Iris pigment epithelial cell (primary cell): ENCODE results near the gene PLEKHG4.

Source experiments
- DNase-seq: peaks from one replicate; pipeline ENCODE4 v3.0.0-alpha.2; 2011; ENCODE audit warnings: low read depth

Gene PLEKHG4

DNA sequence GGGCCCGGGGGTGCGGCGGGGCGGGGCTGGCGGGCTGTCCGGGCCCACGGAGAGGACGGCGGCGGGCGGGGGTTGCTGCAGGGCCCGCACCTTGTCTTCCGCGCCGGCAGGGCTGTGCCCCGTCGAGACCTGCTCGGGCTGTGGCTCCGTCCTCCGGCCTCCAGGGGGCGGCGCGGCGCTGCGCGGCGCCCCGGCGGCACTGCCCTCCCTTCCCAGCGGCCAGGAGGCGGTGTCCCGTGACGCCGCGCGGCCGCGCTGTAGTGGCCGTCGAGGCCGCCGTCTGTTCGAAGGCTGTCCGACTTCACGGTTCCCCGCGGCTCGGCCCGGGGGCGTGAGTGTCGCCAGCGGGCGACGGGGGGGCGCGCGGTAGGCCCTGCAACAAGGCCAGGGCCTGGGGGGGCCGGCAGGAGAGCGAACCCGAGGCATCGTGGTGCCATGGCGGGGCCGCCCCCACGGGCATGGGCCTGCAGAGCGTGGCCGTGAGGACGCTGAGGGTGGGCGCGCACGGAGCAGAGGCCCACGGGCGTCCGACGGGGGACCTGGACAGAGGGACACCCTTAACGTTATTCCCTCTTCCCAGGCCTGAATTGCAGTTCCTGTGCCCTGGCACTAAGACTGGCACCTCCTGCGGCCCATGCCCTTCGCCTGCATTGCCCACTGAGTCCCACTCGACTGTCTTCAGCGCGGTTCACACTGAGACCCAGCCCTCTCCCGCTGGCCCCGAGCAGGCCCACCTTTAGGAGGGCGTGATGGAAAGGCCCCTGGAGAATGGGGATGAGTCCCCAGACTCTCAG lies at the start of gene PLEKHG4:
PLEKHG4 (plus strand) TSS at position 237 of the 794 bp plus-strand sequence; CDS start at position 750, 513 bp downstream.
- peak; percentile 62 for DNase-seq

DNA sequence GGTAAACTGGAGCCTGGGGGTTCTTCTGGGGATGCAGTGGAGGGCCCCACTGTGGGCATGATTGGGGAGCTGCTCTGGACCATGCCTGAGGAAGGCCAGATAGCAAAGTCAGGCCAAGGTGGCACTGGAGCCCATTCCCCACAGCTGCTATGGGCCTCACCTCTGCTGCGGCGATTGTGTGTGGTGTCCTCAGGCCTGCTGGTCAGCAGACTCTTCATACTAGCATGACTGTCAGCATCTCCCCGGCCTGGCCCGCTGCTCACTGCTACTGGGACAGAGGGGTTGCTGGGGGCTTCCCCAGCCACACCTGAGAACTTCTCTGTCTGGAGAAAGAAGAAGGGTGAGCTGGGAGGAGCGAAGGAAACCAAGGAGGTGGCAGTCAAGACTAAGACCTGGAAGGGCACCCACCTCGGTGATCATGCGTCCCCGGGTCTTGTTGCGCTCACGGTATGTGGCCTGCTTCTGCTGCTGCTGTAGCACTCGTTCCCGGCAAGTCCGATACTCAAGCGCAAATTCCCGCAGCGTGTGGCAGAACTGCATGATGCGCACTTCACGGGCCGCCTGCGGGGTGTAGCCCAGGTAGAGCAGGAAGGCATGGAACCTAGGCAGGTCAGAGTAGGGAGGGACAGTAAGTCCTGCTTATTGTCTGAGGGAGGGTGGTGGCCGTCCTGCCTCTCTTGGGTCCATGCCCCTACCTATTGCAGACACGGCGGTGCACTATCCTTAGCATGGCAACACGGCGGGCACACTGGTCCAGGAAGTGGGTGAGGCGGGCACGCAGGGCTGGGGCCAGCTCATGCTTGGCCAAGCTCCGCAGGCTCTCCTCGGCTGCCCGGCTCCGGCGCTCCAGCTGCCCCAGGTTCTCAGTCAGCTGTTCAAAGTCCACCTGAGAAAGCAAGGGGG lies 49.2 kb upstream of the PLEKHG4 start:
- DNase-seq: no peak

DNA sequence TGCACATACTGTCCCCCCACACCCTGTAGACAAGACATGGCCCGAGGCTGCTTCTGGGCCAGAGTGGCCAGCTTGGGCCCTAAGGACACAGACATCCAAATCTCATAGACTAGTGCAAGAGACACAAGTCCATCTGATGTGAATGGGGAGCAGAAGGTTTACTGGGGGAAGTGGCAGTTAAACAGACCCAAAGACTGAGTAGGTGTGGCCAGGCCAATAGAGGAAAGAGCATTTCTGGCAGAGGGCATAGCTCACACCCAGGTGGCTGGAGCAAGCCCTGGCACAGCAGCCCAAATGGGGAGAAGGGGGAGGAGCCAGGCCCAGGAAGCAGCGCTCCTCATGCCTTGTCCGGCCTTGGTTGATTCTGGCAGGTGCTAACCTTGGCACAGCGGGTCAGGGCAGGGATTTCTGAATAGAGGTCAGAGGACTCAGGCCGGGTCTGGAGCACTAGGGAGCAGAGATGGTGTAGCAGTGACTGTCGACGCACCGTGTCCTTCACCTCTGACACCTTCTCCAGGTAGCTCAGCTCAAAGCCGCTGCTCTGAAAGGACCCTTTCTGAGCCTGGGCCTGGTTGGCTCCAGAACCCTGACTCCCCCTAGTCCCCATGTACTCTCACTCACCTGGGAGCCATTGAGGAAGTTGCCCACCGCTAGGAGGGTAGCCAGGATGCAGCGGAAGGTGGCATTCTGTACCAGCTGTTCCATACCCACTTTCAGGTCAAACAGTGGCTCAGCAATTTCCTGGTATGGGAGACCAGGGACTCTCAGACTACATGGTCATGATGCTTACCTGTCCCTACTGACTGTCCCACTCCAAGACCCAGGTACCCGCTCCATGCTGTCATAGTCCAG lies 48.3 kb upstream of the PLEKHG4 start:
- no peak for DNase-seq

DNA sequence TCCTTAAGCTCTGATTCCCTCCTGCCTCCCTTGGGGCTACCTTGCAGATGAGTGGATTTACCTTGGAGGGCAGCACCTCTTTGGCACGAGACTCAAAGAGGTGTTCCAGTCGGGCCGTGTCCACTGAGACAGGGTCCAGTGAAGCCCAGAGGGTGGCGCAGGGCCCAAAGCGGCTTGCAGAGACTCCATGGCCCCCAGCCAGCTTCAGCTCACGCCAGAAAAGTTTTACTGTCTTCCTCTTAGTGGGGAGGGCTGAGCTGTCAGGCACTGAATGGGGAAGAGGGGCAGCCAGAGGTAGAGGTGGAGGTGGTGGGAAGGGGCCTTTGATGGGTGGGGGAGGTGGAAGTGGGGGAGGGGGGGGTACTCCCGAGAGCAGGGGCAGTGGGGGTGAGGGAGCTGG lies 45.7 kb upstream of the PLEKHG4 start:
- no peak for DNase-seq

DNA sequence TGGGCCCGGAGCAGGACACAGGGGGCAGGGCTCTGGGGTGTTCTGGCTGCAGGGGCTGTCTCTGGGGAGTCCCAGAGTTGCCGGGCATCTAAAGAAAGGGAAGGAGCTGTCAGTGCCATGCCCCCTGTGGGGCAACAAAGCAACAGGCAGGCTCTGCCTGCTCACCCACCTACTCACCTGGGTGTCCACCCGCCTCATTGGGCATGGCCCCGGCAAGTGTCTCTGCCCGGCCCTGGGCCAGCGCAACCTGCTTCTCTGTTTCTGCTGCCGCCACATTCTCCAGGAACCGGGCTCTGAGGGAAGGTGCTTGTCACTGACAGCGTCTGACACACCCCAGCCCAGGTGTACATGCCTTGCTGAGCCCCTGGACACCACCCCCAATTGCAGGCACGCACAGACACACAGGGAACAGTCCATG lies 45.1 kb upstream of the PLEKHG4 start:
- DNase-seq: no peak

DNA sequence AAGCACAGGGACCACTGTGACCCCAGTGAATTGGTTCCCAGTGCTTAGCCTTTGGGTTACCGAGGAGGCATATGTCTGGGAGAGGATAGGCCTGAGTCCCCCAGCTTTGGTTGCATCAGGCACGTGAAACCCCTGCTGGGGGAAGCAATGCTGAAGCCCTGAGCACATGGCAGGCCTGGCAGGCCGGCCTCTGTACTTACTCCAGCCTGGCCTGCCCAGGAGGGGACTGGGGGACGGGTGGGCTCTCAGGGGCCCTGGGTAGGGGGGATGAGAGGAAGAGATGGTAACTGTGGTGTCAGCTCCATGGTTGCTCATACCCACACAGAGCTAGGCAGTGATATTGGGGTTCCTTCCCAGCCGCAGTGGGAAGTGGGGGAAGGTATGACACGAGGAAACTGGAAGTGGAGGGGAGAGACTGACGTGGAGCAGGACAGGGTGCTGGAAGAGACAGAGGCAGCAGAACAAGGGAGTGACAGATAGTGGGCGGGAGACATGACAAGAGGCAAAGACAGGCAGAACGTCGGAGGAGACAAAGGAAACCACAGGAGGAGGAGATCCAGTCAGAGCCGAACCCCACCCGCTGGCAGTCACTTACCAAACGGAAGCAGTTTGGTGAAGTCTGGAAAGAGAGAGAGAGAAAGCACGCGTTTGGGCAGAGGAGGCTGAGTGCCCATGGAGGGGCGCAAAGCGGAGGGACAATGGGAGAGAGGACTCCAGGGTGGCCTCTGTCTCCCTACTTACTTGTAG lies 43.3 kb upstream of the PLEKHG4 start:
- no peak for DNase-seq

DNA sequence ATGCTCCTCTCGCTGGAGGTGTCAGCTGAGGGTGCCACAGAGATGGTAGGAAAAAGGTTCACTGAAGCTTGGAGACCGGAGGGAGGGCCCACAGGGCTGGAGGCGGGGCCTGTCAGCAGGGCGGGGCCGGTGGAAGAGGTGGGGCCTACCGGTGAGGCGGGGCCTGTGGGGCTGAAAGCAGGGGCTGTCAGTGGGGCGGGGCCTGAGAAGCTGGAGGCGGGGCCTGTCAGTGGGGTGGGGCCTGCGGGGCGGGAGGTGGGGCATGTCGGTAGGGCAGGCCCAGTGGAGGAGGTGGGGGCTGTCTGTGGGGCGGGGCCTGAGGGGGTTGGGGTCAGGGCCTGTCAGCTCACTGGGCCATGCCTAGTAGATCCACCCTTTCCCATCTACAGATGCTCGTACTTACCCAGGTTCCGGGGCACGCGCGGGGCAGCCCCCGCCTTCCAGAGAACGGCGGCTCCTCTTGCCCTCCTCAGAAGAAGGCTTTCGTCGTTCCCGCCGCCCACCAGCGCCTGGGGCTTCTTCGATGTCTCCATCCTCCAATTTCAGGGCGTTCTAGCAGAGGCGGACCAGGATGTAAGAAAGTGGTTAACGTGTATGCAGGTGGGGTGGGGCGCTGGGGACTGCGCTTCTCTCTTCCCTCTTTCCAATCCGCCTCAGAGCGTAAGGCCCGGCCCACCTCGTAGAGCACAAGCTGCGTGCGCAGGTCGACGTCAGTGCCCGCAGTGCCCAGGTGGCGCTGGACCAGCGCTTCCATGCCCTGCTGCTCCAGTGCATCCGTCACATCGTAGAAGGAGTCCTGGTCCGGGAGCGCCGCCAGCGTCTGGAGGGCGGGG lies 42.6 kb upstream of the PLEKHG4 start:
- DNase-seq: peak; percentile 55

DNA sequence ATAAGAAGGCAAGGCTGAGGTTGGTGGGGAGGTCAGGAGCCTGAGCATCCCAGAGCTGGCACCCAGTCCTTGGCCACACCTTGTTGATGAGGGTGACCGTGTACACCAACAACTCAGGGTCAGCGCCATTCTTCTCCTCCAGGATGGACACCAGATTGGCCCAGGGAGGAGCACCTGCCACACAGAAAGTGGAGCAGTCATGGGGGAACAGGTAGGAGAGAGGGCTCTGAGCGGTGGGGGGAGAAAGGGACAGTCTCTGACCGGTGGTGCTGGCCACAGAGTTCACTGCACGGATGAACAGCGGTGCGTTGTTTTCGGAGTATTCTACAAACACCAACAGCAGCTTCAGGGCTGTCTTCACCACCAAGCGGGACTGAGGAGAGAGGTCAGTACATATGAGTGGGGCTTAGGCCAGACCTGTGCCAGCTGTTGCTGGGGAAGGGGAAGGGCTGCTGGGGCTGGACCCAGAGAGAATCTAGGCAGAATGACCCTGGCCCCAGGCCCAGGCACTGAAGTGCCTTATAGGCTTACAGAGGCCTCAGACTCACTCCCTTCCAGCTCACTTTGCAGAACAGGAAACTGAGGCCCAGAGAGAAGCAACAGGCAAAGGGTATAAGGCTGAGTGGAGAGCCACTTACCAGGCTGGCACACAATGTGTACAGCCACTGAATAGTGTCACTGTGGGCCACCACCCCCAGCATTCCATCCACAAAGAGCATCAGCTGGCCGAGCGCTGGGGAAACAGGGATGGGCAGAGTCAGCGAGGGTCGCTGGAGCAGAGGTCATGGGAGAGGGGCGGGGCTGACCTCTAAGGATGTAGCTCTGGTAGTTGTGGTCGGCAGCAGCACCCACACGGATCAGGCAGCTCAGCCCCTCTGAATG lies 41.7 kb upstream of the PLEKHG4 start:
- DNase-seq: no peak

- no peak for DNase-seq
Measured at GRCh38 chr16:67238278-67238575, 41.1 kb upstream of the PLEKHG4 start.

DNA sequence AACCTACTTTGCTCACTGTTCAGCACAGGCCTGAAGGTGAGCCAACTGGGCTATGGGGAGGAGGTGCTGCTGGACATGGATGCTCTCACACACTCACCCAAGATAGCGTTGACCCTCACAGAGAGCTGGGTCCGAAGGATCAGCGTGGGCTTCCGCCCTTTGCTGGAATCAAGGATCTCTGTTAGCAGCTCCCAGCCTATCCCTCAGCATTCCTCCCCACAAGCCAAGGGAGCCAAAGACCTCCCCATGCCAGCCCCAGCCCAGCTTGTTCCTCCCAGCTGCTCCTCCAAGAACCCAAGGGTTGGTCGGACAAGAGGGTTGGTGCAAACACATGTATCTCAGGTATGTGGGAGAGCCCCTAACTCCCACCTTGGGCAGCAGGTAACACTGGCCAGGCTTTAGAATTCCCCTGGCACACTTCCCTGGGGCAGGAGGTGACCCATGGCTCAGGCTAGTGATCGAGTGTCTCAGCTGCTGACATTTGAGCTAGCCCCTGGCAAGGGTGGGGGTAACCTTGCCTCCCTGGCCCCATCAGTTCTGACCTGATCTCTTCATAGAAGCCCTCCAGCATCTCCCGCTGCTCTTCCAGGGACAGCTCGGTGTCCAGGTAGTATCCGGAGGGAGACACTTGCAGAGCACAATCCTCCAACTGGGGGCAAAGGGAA lies 40.4 kb upstream of the PLEKHG4 start:
- DNase-seq: no peak

- DNase-seq: peak; percentile 39
Measured at GRCh38 chr16:67240506-67240905, 38.8 kb upstream of the PLEKHG4 start.

GRCh38 chr16:67241008-67241900 lies 38.1 kb upstream of the PLEKHG4 start:
- DNase-seq: peak; percentile 85

DNA sequence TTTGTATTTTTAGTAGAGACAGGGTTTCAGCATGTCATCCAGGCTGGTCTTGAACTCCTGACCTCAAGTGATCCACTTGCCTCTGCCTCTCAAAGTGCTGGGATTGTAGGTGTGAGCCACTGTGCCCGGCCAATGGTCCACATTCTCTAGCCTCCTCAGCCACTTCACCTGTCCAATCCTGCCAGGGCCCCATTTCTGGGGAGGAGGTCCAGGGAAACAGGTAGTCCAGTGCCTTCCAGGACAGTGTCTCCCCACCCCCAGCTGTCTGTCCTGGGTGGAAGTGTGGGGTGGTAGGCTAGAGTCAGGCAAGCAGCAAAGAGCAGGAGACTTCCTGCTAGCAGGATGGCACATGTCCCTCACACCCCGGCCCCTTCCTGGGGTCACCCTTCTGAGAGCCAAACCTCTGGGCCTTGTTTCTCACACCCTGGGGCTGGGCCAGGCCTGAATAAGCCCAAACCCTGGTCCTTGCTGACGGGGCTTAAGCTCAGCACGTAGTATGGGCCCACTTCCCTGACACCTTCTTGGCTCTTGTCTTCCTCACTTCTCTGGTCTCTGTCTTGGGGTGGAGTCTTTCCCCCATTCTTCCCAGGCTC lies 37.1 kb upstream of the PLEKHG4 start:
- no peak for DNase-seq

GRCh38 chr16:67243481-67243880 lies 35.9 kb upstream of the PLEKHG4 start:
- DNase-seq: no peak

- peak; percentile 93 for DNase-seq
Measured at GRCh38 chr16:67244387-67245185, 34.7 kb upstream of the PLEKHG4 start.

DNA sequence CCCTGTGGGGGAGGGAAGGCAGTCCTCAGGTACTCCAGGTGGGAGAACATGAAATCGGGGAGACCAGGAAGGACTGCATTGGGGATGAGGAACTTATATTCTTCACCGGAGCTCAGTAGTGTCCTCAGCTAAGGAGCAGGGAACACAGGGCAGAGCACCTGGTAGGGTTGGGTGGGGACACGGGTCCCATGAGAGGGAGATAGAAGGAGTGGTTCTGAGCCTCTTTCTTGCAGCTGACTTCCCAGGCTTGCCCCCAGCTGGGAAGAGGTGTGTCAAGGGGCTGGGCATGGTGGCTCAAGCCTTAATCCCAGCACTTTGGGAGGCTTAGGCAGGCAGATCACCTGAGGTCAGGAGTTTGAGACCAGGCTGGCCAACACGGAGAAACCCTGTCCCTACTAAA lies 34.1 kb upstream of the PLEKHG4 start:
- no peak for DNase-seq

GRCh38 chr16:67245674-67246080 lies 33.7 kb upstream of the PLEKHG4 start:
- no peak for DNase-seq
